ENCODE results near the gene PCDHGA9.

DNA sequence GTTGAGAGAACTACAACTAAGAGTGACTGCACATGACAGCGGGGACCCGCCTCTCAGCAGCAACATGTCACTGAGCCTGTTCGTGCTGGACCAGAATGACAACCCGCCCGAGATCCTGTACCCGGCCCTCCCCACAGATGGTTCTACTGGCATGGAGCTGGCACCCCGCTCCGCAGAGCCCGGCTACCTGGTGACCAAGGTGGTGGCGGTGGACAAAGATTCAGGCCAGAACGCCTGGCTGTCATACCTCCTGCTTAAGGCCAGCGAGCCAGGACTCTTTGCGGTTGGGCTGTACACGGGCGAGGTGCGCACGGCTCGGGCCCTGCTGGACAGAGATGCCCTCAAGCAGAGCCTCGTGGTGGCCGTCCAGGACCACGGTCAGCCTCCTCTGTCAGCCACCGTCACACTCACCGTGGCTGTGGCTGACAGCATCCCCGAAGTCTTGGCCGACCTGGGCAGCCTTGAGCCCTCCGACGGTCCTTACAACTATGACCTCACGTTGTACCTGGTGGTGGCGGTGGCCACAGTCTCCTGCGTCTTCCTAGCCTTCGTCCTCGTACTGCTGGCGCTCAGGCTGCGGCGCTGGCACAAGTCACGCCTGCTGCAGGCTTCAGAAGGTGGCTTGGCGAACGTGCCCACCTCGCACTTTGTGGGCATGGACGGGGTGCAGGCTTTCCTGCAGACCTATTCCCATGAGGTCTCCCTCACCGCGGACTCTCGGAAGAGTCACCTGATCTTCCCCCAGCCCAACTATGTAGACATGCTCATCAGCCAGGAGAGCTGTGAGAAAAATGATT, 17.9 kb upstream of the PCDHGA9 start:
- TF ChIP-seq, protein P1, sequence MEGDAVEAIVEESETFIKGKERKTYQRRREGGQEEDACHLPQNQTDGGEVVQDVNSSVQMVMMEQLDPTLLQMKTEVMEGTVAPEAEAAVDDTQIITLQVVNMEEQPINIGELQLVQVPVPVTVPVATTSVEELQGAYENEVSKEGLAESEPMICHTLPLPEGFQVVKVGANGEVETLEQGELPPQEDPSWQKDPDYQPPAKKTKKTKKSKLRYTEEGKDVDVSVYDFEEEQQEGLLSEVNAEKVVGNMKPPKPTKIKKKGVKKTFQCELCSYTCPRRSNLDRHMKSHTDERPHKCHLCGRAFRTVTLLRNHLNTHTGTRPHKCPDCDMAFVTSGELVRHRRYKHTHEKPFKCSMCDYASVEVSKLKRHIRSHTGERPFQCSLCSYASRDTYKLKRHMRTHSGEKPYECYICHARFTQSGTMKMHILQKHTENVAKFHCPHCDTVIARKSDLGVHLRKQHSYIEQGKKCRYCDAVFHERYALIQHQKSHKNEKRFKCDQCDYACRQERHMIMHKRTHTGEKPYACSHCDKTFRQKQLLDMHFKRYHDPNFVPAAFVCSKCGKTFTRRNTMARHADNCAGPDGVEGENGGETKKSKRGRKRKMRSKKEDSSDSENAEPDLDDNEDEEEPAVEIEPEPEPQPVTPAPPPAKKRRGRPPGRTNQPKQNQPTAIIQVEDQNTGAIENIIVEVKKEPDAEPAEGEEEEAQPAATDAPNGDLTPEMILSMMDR (conservative IDR thresholded peaks at IDR 0.05 in 1 of 2, IDR thresholded peaks at IDR 0.05 in 1 of 2; ENCODE audit: low read depth in 1 of 2, low read length in 2 of 2), result no peak
- no peak for TF ChIP-seq EZH2 (IDR thresholded peaks at IDR 0.05; ENCODE audit: low read length, missing control alignments)

Data from fibroblast of lung (primary cell).